Neural progenitor cell (in vitro differentiated cells): ENCODE data around the gene KIRREL3. TPM values are rescaled to one million over a fixed set of nuclear protein-coding genes. Genes with fewer than 3 reads are reported as not detected.
A peak's percentile ranks its signal among the peaks of the same experiment; 100 is the strongest.

Experiments used
- DNase-seq: peaks from one replicate; pipeline ENCODE4 v3.0.0-alpha.2; 2016; ENCODE audit warnings: low spot score
- H2AFZ ChIP-seq: fragments of 200-600 bp; sonication (generic); replicated peaks from 2 replicates; pipeline ENCODE4 v1.6.1; 2016; ENCODE audit warnings: antibody characterized with exemption
- H3F3A ChIP-seq: fragments of 200-600 bp; sonication (generic); 2 replicates; pipeline ENCODE4 v1.6.1; 2016; ENCODE audit warnings: antibody characterized with exemption, low read depth
- H3K27ac ChIP-seq: fragments of 200-600 bp; sonication (generic); 2 replicates; pipeline ENCODE4 v1.5.1; 2016; ENCODE audit warnings: mild to moderate bottlenecking
- H3K27me3 ChIP-seq: fragments of 200-600 bp; sonication (generic); 2 replicates; pipeline ENCODE4 v1.6.1; 2016; ENCODE audit warnings: mild to moderate bottlenecking, moderate library complexity
- H3K36me3 ChIP-seq: fragments of 200-600 bp; sonication (generic); 2 replicates; pipeline ENCODE4 v1.5.1; 2016
- H3K4me1 ChIP-seq: fragments of 200-600 bp; sonication (generic); 2 replicates; pipeline ENCODE4 v1.6.1; 2016; ENCODE audit warnings: mixed run types
- H3K4me2 ChIP-seq: fragments of 200-600 bp; sonication (generic); 2 replicates; pipeline ENCODE4 v1.6.1; 2016
- H3K4me3 ChIP-seq: fragments of 200-600 bp; sonication (generic); 2 replicates; pipeline ENCODE4 v1.5.1; 2016
- H3K79me2 ChIP-seq: fragments of 200-600 bp; sonication (generic); 2 replicates; pipeline ENCODE4 v1.6.1; 2016; ENCODE audit warnings: low read depth
- H3K9ac ChIP-seq: fragments of 200-600 bp; sonication (generic); 2 replicates; pipeline ENCODE4 v1.6.1; 2016
- H3K9me3 ChIP-seq: fragments of 200-600 bp; sonication (generic); 2 replicates; pipeline ENCODE4 v1.5.1; 2016; ENCODE audit warnings: low read depth
- H4K20me1 ChIP-seq: fragments of 200-600 bp; sonication (generic); 2 replicates; pipeline ENCODE4 v1.6.1; 2016; ENCODE audit warnings: low read depth
- H3K27ac Mint-ChIP-seq: 3 replicates; pipeline ENCODE4 v1.8.0; 2021; ENCODE audit warnings: mixed read lengths
- H3K27me3 Mint-ChIP-seq: 2 replicates; pipeline ENCODE4 v1.8.0; 2022; ENCODE audit warnings: low read depth, mild to moderate bottlenecking, inconsistent platforms, moderate library complexity, mixed read lengths; ENCODE audit not compliant: insufficient read depth
- H3K36me3 Mint-ChIP-seq: 3 replicates; pipeline ENCODE4 v1.8.0; 2021; ENCODE audit warnings: mixed read lengths
- H3K4me1 Mint-ChIP-seq: 3 replicates; pipeline ENCODE4 v1.8.0; 2021; ENCODE audit warnings: mixed read lengths
- H3K4me3 Mint-ChIP-seq: 3 replicates; pipeline ENCODE4 v1.8.0; 2021; ENCODE audit warnings: mild to moderate bottlenecking, moderate library complexity, mixed read lengths
- H3K9me3 Mint-ChIP-seq: 3 replicates; pipeline ENCODE4 v1.8.0; 2020; ENCODE audit warnings: mixed read lengths
- CTCF ChIP-seq: fragments of 200-600 bp; sonication (generic); IDR thresholded peaks from 2 replicates; pipeline ENCODE4 v1.5.1; 2017; ENCODE audit warnings: antibody characterized with exemption, mild to moderate bottlenecking
- EZH2 ChIP-seq: fragments of 200-600 bp; sonication (generic); IDR thresholded peaks from 2 replicates; pipeline ENCODE4 v1.6.1; 2017; ENCODE audit warnings: antibody characterized with exemption, mild to moderate bottlenecking, moderate library complexity
- EZH2phosphoT487 ChIP-seq: fragments of 200-600 bp; sonication (generic); IDR thresholded peaks from 2 replicates; pipeline ENCODE4 v1.6.1; 2017; ENCODE audit warnings: antibody characterized with exemption
- total RNA-seq: library from RNA; depleted of rRNA; stranded (reverse); fragments of >200 nt; gene quantifications from 2 replicates; pipeline ENCODE4 v1.2.3, GENCODE V29; 2015; ENCODE audit warnings: low replicate concordance

The KIRREL3 gene
- total RNA-seq, 1 donor from 2014 or later: 1.1 TPM

GRCh38 chr11:126864934-126865333, 135.6 kb downstream of the KIRREL3 start:
- Histone ChIP-seq H3K4me2 (no peak overlapping the region), H3F3A (no peaks in the 10 kb centered on the region), H4K20me1 (no peaks in the 10 kb centered on the region), H3K4me1 (no peaks in the 10 kb centered on the region), H2AFZ (no peak overlapping the region), H3K9ac (no peak overlapping the region), H3K9me3 (no peaks in the 10 kb centered on the region), H3K4me3 (no peak overlapping the region), H3K27ac (no peak overlapping the region), H3K79me2 (no peaks in the 10 kb centered on the region), H3K27me3 (no peaks in the 10 kb centered on the region), H3K36me3 (no peaks in the 10 kb centered on the region)
- Mint-ChIP-seq H3K4me1 (peaks cover 15% of the 10 kb centered on the region), H3K27me3 (peaks cover 16% of the 10 kb centered on the region), H3K9me3 (peaks cover 7% of the 10 kb centered on the region), H3K36me3 (no peaks in the 10 kb centered on the region), H3K4me3 (no peak overlapping the region), H3K27ac (no peak overlapping the region)
- TF ChIP-seq EZH2 (no peak), EZH2phosphoT487 (no peak), CTCF (no peak)
- DNase-seq: no peak

DNA sequence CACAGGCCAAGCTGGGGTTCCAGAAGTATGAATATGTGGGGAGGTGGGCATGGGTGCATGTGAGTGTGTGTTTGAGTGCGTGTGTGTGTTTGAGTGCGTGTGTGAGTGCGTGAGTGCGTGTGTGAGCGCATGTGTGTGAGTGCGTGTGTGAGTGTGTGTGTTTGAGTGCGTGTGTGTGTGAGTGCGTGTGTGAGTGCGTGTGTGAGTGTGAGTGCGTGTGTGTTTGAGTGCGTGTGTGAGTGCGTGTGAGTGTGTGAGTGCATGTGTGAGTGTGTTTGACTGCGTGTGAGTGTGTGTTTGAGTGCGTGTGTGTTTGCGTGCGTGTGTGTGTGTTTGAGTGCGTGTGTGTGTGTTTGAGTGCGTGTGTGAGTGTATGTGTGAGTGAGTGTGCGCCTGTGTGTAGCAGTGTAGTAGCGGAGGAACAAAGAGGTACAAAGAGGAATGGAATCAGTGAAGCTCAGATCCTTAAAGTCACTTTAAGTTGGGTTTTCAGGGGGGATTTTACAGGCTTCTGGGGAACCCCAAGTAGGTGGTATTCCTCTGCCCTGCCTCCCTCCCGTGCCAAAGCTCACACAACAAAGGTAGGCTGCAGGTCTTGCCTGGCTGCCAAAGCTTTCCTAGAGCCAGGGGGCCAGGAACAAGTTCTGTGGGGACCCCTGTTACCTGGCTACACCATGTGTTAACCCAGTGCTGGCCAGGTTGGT, 137.1 kb downstream of the KIRREL3 start:
- TF ChIP-seq CTCF (no peak), EZH2phosphoT487 (no peak), EZH2 (no peak)
- Histone ChIP-seq H3K4me2 (no peak overlapping the region), H3F3A (no peaks in the 10 kb centered on the region), H4K20me1 (no peaks in the 10 kb centered on the region), H3K4me1 (no peaks in the 10 kb centered on the region), H3K36me3 (no peaks in the 10 kb centered on the region), H3K4me3 (no peak overlapping the region), H3K9ac (no peak overlapping the region), H3K27me3 (no peaks in the 10 kb centered on the region), H3K9me3 (no peaks in the 10 kb centered on the region), H2AFZ (no peak overlapping the region), H3K27ac (no peak overlapping the region), H3K79me2 (no peaks in the 10 kb centered on the region)
- H3K9me3 Mint-ChIP-seq: peaks cover 5% of the 10 kb centered on the region
- DNase-seq: no peak
- H3K36me3 Mint-ChIP-seq: no peaks in the 10 kb centered on the region
- peaks cover 13% of the 10 kb centered on the region for H3K27me3 Mint-ChIP-seq
- H3K4me3 Mint-ChIP-seq: no peak overlapping the region
- peaks cover 10% of the 10 kb centered on the region for H3K4me1 Mint-ChIP-seq
- H3K27ac Mint-ChIP-seq: no peak overlapping the region

DNA sequence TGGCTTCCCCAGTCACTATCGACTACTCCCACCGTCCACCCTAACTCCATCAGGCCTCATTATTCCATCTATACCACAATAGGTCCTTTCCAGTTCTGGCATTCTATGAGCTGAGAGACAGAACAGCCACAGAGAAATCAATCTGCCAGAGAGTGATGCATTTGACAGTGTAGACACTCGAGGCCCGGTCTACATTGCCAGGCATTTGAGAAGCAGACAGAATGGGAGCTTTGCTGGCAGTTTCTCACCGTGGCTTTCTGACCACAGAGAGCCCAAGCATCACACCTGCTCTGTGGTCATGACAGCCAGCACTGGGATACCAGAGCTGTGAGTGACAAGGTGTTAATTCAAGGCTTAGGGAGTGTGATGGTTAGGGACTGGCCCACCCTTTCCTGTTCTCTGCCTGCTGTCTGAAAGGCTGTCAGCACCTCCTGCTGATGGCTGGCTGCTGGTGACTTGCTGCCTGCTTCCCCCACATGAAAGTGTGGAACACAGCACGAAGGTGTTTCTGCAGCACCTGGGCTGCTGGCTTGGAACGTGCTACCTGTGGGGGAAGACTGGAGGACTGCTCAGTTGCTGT, 137.8 kb downstream of the KIRREL3 start:
- peak; percentile 48 for DNase-seq
- H3K9me3 Mint-ChIP-seq: peaks cover 5% of the 10 kb centered on the region
- no peaks in the 10 kb centered on the region for H3K4me1 ChIP-seq
- no peaks in the 10 kb centered on the region for H3K79me2 ChIP-seq
- no peaks in the 10 kb centered on the region for H3K36me3 ChIP-seq
- no peak overlapping the region for H3K9ac ChIP-seq
- no peaks in the 10 kb centered on the region for H3F3A ChIP-seq
- no peaks in the 10 kb centered on the region for H4K20me1 ChIP-seq
- no peaks in the 10 kb centered on the region for H3K27me3 ChIP-seq
- no peak overlapping the region for H3K4me2 ChIP-seq
- no peak overlapping the region for H3K4me3 Mint-ChIP-seq
- no peak overlapping the region for H3K4me3 ChIP-seq
- no peak overlapping the region for H3K27ac ChIP-seq
- H3K27ac Mint-ChIP-seq: no peak overlapping the region
- H3K36me3 Mint-ChIP-seq: no peaks in the 10 kb centered on the region
- peaks cover 9% of the 10 kb centered on the region for H3K27me3 Mint-ChIP-seq
- no peaks in the 10 kb centered on the region for H3K9me3 ChIP-seq
- H2AFZ ChIP-seq: no peak overlapping the region
- peaks cover 6% of the 10 kb centered on the region for H3K4me1 Mint-ChIP-seq
- TF ChIP-seq EZH2phosphoT487: no peak
- TF ChIP-seq CTCF: peak; percentile 46
